RWPE1 (cell line): ENCODE data around the gene APEH.

Source experiments
- CTCF ChIA-PET: fragments of 350-600 bp; sonication (Branson Sonifier 250); formaldehyde crosslinking; extraction: SDS; loops from one replicate; lab custom pipeline; 2021; lab: Yijun Ruan, JAX
- POLR2A ChIA-PET: fragments of 400-600 bp; formaldehyde crosslinking; extraction: SDS; loops from one replicate; lab custom pipeline; 2020; ENCODE audit warnings: antibody characterized with exemption; ENCODE audit not compliant: low non-redundant PET; lab: Yijun Ruan, JAX
- DNase-seq: peaks from one replicate; pipeline ENCODE4 v3.0.0; 2012; ENCODE audit warnings: low spot score
- H3K27ac ChIP-seq: fragments of 450-650 bp; 2 replicates; pipeline ENCODE4 v1.5.1; 2017
- CTCF ChIP-seq: fragments of 450-650 bp; conservative IDR thresholded peaks from 2 replicates; pipeline ENCODE4 v1.5.1; 2017; ENCODE audit warnings: low read depth, mild to moderate bottlenecking

Gene APEH

DNA sequence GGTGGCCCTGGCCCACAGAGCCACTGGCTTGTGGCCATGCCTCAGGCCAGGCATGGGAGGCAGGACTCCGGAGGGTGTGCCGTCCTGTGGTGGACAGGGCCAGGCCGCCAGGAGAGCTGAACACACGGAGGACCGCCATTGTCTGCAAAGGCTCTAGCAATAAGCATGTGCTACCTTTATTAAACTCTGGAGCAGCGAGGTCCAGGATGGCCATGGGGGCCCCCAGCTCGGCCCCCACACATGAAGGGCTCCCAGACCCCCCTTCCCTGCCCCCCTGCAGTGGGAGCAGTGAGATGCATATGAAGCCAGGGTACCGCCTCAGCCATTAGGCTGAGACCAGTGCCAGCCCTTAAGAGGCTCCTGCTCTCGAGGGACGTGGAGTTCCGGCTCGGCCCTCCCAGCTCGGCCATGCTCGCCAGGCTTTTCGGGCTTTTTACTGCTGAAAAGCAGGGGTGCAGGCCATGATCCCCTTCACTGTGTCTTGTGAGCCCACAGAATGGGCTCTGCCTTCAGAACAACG lies 42.6 kb downstream of the APEH start:
- DNase-seq, result no peak
- ChIA-PET CTCF (interaction anchor here (0.6 kb wide), 1 partner anchor 30 kb away, joined by 3 read pairs; no protein-coding TSS in a partner anchor), POLR2A (no interaction called here)
- H3K27ac ChIP-seq, result 0 out of 2 replicates have a peak overlapping the region, but pooled peaks have one; percentile 0
- no peak for TF ChIP-seq CTCF

GRCh38 chr3:49717211-49717958 lies 43.2 kb downstream of the APEH start:
- DNase-seq, result no peak
- no peak for TF ChIP-seq CTCF
- 0 out of 2 replicates have a peak overlapping the region, but pooled peaks have one; percentile 0 for H3K27ac ChIP-seq
- ChIA-PET CTCF (no interaction called here), POLR2A (no interaction called here)

- ChIA-PET CTCF (interaction anchor here (0.6 kb wide), 1 partner anchor 344 kb away, joined by 4 read pairs; no protein-coding TSS in a partner anchor), POLR2A (no interaction called here)
- DNase-seq, result no peak
- TF ChIP-seq CTCF, result no peak
- H3K27ac ChIP-seq, result peak overlapping the region; percentile 72; the same call in 1 of the 2 replicates
Observed at GRCh38 chr3:49717959-49718857, 44.1 kb downstream of the APEH start.

- ChIA-PET POLR2A (no interaction called here), CTCF (interaction anchor here (1.6 kb wide), 1 partner anchor 179 kb away, joined by 7 read pairs; no protein-coding TSS in a partner anchor)
- DNase-seq, result no peak
- no peak for TF ChIP-seq CTCF
- H3K27ac ChIP-seq, result peak overlapping the region; percentile 72
Observed at GRCh38 chr3:49718858-49719213, 44.7 kb downstream of the APEH start.

DNA sequence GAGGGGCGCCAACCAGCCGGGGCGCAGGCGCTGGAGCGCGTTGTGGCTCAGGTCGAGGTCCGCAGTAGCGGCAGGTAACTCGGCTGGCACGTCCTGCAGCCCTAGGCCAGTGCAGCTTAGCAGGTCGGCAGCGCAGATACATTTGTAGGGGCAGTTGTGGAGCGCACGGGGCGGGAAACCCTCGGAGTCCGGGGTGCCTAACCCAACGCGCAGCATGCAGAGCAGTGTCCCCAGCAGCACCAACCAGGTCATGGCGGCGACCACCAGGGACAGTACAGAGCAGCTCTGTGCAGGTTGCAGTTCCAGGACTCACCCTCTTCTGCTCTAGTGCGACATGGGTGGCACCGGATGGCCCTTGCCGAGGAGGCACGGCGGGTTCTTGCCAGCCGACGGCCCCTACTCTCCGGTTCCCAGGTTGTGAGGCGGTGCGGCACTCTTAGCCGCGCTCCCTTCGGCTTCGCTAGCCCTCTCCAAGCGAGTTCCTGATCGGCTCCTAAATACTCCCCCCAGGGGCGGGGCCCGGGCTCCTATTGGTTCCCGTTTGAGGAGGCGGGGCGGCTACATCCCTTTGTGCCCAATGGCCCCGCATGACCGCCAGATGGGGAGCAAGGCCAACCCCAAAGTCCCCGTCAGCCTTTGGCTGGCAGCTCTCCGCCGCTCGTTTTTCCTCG lies 45.2 kb downstream of the APEH start, which contains the start of gene AMIGO3:
Gene AMIGO3 (minus strand): TSS at position 471 of the 671 bp plus-strand sequence. CDS start 219 bp downstream, at position 252.
- POLR2A ChIA-PET, result no interaction called here
- TF ChIP-seq CTCF, result peak; percentile 37; the same call in 1 of the 2 replicates

More for the DNA sequence above, 45.2 kb downstream of the APEH start, which contains the start of gene AMIGO3:
- peak within 1 kb of the TSS; percentile 72 for H3K27ac ChIP-seq
- peak; percentile 95 for DNase-seq
- CTCF ChIA-PET, result interaction anchor here (0.6 to 1.6 kb wide), 4 partner anchors 15 to 898 kb away, joined by 3 to 7 read pairs (median 4); partner anchors contain the start of gene MON1A
